ENCODE data around the gene CAPZA1.
"Not testable (repeated sequence)": the region's sequence is repeated elsewhere in the genome, so short reads cannot be mapped to it uniquely, and the experiment has no call there.

CAPZA1 gene

DNA sequence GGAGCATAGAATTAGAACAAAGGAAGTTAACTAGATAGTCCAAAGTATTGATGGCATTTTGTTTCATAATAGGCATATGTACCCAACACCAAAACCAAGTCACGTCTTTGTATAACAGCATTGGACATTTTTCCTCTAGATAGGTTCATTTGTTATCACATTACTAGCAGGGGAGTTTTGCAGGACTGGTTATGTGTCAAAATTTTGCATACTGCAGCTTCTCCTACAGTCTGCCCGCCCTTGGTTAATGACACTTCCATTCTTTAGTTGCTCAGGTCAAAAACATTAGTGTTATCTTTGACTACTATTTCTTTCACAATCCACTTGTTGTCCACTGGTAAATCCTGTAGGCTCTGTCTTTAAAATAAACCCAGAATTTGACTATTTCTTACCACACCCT, 8.9 kb downstream of the CAPZA1 start:
- no peak for DNase-seq

DNA sequence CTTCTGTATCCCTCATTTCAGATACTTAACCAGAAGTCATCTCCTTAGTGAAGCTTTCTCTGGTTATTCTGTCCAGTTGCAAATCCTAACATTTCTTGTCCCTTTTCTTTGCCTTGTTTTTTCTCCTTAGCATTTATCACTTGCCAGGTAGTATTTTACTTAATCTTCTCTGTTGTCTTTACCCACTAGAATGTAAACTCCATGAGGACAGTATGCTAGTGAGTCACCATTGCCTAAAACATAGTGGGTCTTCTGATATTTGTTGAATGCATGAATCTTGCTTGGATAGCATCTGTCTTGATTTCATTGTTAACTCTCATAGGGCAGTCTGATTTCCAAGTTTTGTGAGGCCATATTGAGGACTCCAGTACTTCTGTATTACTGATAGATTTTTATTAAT, 9.6 kb downstream of the CAPZA1 start:
- no peak for DNase-seq

DNA sequence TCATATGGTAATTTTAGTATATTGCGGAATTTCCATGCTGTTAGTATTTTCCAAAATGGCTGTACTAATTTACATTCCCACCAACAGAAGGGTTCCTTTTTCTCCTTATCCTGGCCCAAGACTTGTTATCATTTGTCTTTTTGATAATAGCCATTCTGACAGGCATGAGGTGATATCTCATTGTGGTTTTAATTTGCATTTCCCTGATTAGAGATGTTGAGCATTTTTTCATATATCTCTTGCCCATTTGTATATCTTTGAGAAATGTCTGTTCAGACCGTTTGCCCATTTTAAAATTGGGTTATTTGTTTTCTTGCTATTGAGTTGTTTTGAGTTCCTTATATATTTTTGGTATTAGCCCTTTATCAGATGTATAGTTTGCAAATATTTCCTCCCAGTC, 14.0 kb downstream of the CAPZA1 start:
- DNase-seq: no peak

DNA sequence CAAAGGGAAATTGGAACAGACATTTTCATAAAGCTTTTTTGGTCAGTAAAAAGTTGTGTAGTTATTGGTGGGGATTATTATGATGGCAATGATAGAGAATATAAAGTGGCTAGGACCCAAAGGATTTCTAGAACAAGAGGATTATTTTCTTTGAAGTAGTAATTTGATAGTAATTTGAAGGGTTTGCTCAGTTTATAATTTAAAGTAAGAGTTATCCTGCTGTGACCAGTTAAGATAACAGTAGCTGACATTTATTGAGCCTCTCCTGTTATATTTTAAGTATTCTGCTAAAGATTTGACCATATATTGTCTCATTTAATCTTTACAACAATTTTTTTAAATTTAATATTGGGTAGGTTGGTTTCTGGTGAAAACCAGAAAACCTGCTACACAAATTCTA, 14.7 kb downstream of the CAPZA1 start:
- no peak for DNase-seq

DNA sequence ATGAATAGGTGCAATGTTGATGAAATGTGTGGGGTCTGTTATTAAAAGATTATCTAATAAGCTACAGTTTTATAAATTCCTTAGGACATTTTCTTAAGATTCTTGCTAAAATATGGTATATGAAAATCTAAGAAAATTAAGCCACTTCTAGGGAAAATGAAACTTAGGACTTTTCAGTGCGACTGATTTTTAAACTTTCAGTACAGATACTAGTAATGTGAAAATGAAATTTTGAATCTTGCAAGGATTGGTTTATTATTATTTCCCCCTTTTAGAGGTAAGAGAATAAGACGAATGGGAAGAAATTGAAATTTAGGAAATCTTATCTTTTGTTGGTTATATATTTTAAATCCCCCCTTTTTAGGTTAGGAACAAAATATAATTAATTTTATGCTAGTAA, 16.4 kb downstream of the CAPZA1 start:
- no peak for DNase-seq

DNA sequence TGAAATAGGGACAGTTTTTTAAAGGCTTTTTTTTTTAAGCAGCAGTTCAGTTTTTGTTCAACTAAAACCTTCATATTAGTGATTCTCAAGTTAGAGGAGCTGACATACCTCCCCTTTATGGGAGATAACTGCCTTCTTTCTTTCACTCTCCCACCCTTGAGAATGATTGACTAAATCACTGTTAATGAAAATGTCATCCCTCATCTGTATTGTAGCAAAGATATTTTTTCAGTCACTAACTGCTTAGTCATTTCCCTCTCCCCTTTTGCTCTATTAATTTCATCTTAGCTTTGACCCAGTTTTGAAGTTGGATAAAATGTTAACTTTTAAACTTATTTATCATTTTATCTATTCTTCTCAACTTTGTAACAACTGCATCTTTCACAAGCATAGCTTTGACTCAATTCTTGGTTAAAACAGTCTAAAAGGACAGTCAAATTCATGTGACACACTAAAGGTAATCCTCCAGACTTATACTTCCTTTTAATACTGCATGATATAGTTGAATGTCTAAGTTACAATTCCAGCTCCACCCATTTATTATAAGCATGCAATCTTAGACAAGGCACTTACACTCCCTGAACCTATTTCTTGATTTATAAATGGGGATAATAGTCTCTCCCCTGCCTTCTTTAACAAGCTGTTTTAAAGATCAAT, 17.1 kb downstream of the CAPZA1 start:
- no peak for DNase-seq

DNA sequence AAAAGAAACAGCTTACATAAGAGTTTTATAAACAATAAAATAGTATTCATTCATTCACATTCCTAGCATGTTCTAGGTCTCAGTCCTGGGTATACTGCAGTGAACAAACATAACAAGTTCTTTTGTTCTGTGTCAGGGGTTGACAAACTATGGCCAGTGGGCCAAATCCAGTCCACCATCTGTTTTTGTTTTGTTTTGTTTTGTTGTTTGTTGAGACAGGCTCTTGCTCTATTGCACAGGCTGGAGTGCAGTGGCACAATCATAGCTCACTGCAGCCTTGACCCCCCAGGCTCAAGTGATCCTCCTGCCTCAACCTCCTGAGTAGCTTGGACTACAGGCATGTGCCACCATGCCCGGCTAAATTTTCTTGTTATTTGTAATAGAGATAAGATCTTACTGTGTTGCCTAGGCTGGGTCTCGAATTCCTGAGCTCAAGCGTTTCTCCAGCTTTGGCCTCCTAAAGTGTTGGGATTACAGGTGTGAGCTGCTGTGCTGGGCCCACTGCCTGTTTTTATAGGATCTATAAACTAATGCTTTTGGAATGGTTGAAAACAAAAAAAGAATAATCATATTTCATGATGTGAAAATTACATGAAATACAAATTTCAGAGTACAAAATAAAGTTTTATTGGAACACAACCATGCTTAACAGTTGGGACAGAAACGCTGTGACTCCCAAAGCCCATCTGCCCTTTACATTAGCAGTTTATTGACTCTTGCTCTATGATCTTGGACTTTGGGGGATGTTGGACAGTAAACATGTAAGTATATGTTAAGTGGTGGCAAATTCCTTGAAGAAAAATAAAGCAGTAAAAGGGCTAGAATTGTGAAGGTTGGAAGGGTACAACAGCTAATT, 17.9 kb downstream of the CAPZA1 start:
- no peak for DNase-seq

DNA sequence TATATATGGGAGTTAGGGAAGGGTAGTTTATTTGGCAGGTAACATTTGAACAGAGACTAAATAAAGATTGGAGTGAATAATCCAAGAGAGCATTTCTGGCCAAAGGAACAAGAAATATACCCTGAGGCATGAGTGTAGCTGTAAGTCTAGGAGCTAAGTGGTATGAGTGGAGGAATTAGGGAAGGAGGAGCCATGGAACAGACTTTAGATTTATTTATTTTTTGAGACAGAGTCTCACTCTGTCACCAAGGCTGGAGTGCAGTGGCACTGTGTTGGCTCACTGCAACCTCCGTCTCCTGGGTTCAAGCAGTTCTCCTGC, 18.4 kb downstream of the CAPZA1 start:
- no peak for DNase-seq

DNA sequence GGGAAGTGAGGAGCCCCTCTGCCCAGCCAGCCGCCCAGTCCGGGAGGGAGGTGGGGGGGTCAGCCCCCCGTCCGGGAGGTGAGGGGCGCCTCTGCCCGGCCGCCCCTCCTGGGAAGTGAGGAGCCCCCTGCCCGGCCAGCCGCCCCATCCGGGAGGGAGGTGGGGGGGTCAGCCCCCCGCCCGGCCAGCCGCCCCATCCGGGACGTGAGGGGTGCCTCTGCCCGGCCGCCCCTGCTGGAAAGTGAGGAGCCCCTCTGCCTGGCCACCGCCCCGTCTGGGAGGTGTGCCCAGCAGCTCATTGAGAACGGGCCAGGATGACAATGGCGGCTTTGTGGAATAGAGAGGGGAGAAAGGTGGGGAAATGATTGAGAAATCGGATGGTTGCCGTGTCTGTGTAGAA, 20.8 kb downstream of the CAPZA1 start:
- DNase-seq: not testable (repeated sequence)

DNA sequence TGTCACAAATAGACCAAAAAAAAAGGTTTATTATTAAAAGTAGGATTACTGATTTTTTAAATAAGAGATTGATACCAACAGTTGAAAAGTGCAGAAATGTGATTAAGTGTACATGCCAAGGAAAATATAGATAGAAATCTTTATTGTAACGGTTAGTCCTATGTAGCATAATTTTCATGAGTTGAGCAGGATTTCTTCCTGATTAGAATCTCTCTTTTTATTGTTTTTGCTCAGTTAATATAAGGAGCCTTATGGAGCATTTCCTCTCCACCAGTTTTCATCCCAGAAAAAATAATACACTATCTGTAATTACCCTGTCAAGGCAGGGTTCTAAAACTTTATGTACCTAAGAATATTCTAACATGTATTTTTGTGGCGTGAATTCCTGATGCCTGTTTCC, 23.4 kb downstream of the CAPZA1 start:
- DNase-seq: no peak

DNA sequence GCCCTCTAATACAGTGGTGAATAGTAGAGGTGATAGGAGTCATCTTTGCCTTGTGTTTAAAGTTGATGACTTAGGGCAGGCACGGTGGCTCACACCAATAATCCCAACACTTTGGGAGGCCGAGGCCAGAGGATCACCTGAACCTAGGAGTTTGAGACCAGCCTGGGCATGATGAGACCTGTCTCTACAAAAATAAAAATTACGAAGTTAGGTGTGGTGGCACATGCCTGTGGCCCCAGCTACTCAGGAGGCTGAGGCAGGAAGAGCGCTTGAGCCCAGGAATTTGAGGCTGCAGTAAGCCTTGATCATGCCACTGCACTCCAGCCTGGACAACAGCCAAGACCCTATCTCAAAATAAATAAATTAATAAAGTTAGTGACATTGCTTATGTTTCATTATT, 26.6 kb downstream of the CAPZA1 start:
- DNase-seq: no peak

DNA sequence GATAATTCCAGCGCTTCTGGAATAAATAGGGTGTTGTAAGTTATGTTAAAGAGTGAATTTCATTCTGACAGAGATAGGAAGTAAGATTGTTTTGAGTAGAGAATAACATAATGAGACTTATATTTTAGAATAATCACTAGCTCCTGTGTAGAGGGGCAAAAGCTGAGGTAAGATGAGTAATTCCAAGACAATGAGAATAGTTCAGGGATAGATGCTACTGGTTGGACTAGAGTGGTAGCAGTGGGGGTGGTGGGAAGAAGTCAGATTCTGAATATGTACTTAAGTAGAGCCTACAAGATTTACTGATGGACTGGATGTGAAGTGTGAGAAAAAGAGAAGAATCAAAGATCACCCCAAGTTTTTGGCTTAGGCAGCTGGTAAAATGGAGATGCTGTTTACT, 31.6 kb downstream of the CAPZA1 start:
- no peak for DNase-seq

DNA sequence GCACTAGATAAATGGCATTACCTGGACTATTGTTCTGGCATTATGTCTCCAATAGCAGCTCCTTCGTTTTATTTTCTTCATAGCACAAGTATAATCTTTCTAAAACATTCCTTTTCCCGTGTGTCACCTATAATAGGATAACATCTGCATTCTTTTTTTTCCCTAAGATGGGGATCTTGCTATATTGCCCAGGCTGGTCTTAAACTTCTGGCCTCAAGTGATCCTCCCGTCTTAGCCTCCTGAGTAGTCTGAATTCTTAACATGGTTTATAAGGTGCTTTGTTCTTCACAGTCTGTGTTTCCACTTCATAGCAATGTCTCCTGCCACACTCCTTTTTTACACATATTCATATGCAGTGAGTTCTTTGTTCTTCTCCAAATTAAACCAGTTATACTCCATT, 46.2 kb downstream of the CAPZA1 start:
- DNase-seq: no peak

DNA sequence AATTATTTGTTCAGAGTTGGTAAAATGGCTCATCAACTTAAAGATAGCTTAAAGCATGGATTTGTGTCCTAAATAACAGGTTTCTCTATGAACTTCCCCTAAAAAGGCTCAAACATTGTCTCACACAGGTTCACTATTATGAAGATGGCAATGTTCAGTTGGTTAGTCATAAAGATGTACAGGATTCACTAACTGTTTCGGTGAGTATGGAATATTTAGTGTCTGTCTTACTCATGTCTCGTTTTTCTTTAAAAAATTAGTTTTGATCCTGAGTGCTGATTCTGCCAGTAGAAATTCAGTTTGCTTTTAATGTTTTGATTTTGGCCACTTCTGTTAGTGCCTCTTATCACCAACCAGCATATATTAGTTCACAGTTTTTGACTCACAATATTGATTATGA, 47.3 kb downstream of the CAPZA1 start:
- DNase-seq: no peak

DNA sequence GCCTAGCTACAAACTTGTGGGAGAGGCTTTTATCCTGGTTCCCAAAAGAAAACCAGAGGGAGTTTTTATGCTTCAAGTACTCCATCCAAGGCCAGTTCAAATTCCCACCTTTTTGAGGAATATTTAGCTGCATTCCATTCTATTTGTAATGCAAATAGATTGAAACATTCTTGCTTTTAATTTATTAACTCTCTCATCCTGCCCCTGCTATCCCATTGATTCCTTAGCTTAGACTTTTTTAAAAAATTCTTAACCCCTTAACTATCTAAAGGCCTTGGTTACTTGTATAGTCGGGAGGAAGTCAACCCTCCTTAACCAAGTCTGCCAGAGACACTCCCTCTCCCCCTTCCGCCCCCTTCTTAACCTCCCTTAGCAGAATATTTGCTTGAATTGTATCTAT, 52.4 kb downstream of the CAPZA1 start:
- DNase-seq: no peak

DNA sequence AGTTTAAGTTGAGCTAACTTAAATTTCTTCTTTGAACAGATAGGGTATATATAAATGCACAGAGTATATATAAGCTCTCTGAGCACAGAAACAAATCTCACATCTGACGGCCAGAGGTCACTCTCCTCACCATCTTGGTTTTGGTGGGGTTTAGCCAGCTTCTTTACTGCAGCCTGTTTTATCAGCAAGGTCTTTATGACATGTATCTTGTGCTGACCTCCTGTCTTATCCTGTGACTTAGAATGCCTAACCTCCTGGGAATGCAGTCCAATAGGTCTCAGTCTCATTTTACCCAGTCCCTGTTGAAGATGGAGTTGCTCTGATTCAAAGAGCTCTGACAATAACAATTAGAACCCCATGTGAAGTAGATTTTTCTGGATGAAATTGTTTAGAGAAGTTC, 53.2 kb downstream of the CAPZA1 start:
- DNase-seq: no peak

DNA sequence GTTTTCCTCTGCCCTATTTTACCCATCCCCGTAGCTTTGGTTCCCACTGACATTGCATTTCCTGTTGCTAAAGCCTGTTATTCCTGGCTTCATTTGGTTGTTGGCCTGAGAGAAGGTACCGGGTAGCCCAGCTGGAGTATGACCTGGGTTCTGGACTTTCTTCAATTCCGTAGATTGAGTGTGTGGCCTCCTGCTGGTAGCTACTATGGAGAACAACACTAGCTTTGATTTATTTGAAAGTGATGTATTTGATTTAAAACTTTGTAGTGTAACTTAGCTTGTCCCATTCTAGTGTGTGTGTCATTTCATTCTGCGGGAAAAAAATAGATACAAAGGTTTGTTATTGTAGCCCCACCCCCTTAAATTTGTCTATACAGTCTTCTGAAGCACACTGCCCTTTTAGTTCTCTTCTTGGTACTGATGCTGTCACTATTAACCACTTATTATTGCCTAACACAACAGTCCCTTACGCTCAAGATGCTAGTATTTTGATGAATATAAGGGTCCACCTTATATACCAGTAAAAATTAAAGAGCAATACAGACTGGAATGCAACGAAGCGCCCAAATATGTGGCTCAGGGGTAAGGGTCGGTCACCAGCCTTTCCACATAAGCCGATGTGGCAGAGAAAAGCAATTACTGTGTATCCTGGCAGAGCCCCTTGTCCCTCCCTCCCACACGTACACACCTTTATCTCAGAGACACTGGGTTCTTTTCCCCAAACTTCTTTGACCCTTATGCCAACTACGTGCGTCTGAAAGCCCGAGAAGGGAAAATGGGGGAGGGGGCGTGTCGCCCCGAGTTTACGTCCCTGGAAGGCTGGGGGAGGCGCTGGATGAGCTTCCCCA, 54.2 kb downstream of the CAPZA1 start:
- no peak for DNase-seq

DNA sequence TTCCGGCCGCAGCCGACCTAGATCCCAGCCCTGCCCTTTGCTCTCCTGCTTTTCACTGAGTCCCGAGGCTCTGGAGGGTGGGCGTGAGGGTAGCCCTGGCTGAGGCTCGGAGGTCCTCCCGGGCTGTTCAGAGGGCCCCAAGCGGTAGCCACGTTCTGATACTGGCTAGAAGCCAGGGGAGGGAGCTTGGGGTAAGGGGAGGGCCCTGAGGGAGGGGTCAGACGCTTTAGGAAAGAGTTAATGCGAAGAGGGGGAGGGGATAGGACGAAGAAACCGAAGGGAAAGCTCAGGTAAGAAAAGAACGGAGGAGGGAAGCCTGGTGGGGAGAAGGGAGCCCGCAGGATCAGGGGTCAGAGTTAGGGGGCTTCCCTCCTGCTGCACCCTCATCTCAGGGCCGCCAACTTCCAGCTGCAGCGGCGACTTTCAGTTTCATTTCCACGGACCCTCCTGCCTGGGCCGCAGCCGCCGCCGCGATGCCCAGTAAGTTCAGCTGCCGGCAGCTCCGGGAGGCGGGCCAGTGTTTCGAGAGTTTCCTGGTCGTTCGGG, 54.9 kb downstream of the CAPZA1 start, which contains the start of gene MOV10:
Gene MOV10, plus strand, starts transcription at position 220 of the 546 bp plus-strand sequence. Its CDS starts 254 bp downstream, at position 474.
- peak; percentile 55 for DNase-seq

DNA sequence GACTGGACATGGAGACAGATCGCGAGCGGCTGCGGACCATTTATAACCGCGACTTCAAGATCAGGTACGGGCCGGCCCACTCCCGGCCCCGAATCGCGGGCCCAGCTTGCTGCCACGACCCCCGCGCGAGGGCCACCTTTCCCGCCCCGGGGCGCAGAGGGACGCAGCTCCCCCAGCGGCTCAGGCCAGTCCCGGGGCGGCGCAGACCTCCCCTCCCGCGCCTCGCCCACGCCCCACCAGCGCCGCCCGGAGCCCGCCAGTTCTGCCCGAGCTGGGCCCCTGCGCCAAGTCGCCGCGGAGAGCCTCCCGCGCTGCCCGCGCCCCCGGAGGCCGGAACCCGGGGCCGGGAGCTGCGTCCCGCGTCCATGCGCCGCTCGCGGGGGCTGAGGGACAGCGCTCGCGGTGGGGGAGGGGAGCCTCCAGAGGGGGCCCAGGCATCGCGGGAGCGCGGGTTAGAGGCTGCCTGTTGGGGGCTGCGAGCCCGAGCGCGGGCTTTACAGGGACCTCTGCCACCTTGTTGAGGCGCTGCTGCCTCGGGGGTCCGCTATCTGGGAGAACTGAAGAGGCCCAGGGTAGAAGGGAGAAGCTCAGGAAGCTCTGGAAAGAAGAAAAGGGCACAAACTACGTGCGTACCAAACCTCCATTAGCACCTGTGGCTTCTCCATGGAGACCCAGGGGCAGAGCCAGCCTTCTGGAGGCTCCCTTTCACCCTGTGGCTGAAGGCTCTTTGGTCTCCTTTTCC, 55.5 kb downstream of the CAPZA1 start:
- no peak for DNase-seq

DNA sequence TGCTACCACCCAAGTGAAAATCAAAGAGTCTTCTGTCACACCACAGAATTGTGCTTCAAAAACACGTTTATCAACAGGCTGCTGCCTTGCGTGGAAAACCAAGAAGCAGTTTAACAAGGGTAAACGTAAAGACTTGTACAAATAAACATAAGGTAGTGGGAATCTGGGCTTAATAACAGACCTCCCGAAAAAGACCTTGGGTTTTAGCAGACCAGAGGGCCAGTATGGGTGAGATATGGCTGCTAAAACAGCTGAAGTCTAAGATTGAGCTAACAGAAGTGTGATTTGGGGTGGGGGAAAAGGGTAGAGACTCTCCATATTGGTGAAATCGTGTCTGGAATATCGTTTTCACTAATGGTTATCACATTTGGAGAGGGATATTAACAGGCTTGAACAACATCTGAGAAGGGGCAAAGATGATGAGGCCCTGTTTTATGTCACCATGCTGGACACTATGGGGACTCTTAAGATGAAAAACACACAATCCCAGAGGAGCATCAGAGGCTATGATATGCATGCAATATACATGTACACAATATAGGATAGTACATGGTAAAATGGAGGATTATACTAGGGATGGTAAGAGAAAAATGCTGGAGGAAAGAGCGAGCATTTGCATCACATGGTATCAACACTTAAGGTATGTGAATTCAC, 56.2 kb downstream of the CAPZA1 start:
- no peak for DNase-seq

DNA sequence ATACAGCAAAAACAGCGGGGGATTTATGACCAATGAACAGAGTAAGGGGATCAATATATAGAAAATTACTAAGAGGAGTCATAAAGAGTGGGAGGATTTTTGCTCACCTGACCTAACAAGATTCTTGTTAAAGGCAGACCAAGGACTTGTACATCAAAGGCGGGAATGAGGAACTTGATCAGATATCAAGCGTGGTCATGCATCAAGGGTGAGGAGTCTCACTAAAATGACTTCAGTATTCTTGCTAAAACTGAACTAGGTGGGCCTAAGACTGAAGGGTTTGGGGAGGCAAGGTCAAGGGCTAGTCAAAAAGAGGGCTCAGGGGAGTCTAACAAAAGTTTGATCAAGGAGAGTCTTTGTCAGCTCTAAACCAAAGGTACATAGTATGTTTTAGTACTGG, 56.9 kb downstream of the CAPZA1 start:
- no peak for DNase-seq

DNA sequence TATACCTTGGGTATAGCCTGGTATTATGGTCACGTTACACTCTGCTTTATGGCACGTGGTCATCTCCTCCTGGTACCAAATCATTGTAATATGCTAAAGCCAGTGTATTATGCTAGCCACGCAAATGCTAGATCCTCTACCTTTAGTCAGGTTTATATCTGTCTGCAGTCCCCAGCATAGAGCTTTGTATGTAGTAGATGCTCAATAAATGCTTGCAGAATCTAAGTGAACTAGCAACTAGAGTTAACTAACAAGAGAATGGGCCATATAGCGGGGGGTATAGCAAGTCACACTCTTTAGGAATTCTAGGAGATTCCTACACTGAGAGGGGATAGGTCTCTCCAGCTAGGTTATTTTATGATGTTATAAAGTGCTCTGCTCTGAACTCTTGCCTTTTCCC, 57.9 kb downstream of the CAPZA1 start:
- DNase-seq: no peak

Measured in NCI-H1694 (cell line).